HEK293T (cell line): ENCODE results near the gene CLECL1.
"Not testable (repeated sequence)": the region's sequence is repeated elsewhere in the genome, so short reads cannot be mapped to it uniquely, and the experiment has no call there.

Experiments used
- CTCF ChIA-PET: fragments of 350-600 bp; formaldehyde crosslinking; extraction: SDS; loops from one replicate; lab custom pipeline; 2021; ENCODE audit warnings: antibody characterized with exemption, inconsistent platforms; lab: Yijun Ruan, JAX
- POLR2A ChIA-PET: fragments of 350-600 bp; formaldehyde crosslinking; extraction: SDS; loops from one replicate; lab custom pipeline; 2020; ENCODE audit warnings: antibody characterized with exemption, inconsistent platforms; lab: Yijun Ruan, JAX
- DNase-seq: peaks from one replicate; pipeline ENCODE4 v3.0.0; 2012; ENCODE audit warnings: mixed read lengths; ENCODE audit errors: extremely low spot score
- ARNT ChIP-seq: fragments of 450-650 bp; IDR thresholded peaks from 2 replicates; pipeline ENCODE4 v1.6.1; 2017; ENCODE audit warnings: mild to moderate bottlenecking
- BHLHE40 ChIP-seq: fragments of 450-650 bp; IDR thresholded peaks from 2 replicates; pipeline ENCODE4 v1.6.1; 2016; ENCODE audit warnings: mild to moderate bottlenecking, moderate library complexity, borderline replicate concordance
- CTBP1 ChIP-seq: fragments of 450-650 bp; IDR thresholded peaks from 2 replicates; pipeline ENCODE4 v1.6.1; 2016; ENCODE audit warnings: borderline replicate concordance
- ELF4 ChIP-seq: fragments of 450-650 bp; IDR thresholded peaks from 2 replicates; pipeline ENCODE4 v1.6.1; 2017; ENCODE audit warnings: antibody characterized with exemption
- FOXA1 ChIP-seq: fragments of 450-650 bp; IDR thresholded peaks from 2 replicates; pipeline ENCODE4 v1.6.1; 2016; ENCODE audit warnings: mild to moderate bottlenecking
- FOXK2 ChIP-seq: fragments of 450-650 bp; IDR thresholded peaks from 2 replicates; pipeline ENCODE4 v1.6.1; 2016; ENCODE audit warnings: mild to moderate bottlenecking
- FOXM1 ChIP-seq: fragments of 450-650 bp; IDR thresholded peaks from 2 replicates; pipeline ENCODE4 v1.6.1; 2017; ENCODE audit warnings: mild to moderate bottlenecking, borderline replicate concordance
- HDGF ChIP-seq: fragments of 450-650 bp; IDR thresholded peaks from 2 replicates; pipeline ENCODE4 v1.6.1; 2017; ENCODE audit warnings: antibody characterized with exemption, borderline replicate concordance
- L3MBTL2 ChIP-seq: fragments of 450-650 bp; conservative IDR thresholded peaks from 2 replicates; pipeline ENCODE4 v1.6.1; 2016; ENCODE audit warnings: mild to moderate bottlenecking
- LEF1 ChIP-seq: fragments of 450-650 bp; IDR thresholded peaks from 2 replicates; pipeline ENCODE4 v1.6.1; 2017; ENCODE audit warnings: mild to moderate bottlenecking, borderline replicate concordance
- NFRKB ChIP-seq: fragments of 450-650 bp; IDR thresholded peaks from 2 replicates; pipeline ENCODE4 v1.6.1; 2016; ENCODE audit warnings: mild to moderate bottlenecking, moderate library complexity
- PKNOX1 ChIP-seq: fragments of 450-650 bp; IDR thresholded peaks from 2 replicates; pipeline ENCODE4 v1.6.1; 2016
- SP1 ChIP-seq: fragments of 450-650 bp; IDR thresholded peaks from 2 replicates; pipeline ENCODE4 v1.6.1; 2017
- SUZ12 ChIP-seq: fragments of 450-650 bp; IDR thresholded peaks from 2 replicates; pipeline ENCODE4 v1.6.1; 2016; ENCODE audit warnings: mild to moderate bottlenecking
- TARDBP ChIP-seq: fragments of 450-650 bp; IDR thresholded peaks from 2 replicates; pipeline ENCODE4 v1.6.1; 2016
- ZNF384 ChIP-seq: fragments of 450-650 bp; IDR thresholded peaks from 2 replicates; pipeline ENCODE4 v1.6.1; 2016

CLECL1 gene

GRCh38 chr12:9685915-9686314, 47.0 kb downstream of the CLECL1 start:
- no peak for DNase-seq
- no peak for TF ChIP-seq NFRKB
- no peak for TF ChIP-seq PKNOX1
- no peak for TF ChIP-seq ARNT
- TF ChIP-seq L3MBTL2 = no peak
- no peak for TF ChIP-seq SP1
- TF ChIP-seq BHLHE40 = no peak
- TF ChIP-seq LEF1 = no peak
- TF ChIP-seq SUZ12 = no peak
- no peak for TF ChIP-seq ELF4
- TF ChIP-seq TARDBP = no peak
- no peak for TF ChIP-seq FOXM1
- no peak for TF ChIP-seq FOXK2
- TF ChIP-seq CTBP1 = no peak
- TF ChIP-seq HDGF = no peak
- TF ChIP-seq ZNF384 = no peak
- no peak for TF ChIP-seq FOXA1
- ChIA-PET CTCF (no interaction called here), POLR2A (no interaction called here)

DNA sequence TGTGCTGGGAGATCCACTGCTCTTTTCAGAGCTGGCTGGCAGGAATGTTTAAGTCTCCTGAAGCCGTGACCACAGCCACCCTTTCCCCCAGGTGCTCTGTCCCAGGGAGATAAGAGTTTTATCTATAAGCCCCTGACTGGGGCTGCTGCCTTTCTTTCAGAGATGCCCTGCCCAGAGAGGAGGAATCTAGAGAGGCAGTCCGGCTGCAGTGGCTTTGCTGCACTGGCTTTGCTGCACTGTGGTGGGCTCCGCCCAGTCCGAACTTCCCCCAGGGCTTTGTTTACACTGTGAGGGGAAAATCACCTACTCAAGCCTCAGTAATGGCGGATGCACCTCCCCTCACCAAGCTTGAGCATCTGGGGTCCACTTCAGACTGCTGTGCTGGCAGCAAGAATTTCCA, 47.5 kb downstream of the CLECL1 start:
- CTCF ChIA-PET, DNase-seq, POLR2A ChIA-PET: not testable (repeated sequence)

GRCh38 chr12:9682949-9683348, 49.9 kb downstream of the CLECL1 start:
- DNase-seq, POLR2A ChIA-PET, CTCF ChIA-PET: not testable (repeated sequence)

GRCh38 chr12:9682508-9682907, 50.4 kb downstream of the CLECL1 start:
- POLR2A ChIA-PET = interaction anchor here (1.4 kb wide), 1 partner anchor 35 kb away, joined by 5 read pairs; no protein-coding TSS in a partner anchor
- DNase-seq, CTCF ChIA-PET: not testable (repeated sequence)

DNA sequence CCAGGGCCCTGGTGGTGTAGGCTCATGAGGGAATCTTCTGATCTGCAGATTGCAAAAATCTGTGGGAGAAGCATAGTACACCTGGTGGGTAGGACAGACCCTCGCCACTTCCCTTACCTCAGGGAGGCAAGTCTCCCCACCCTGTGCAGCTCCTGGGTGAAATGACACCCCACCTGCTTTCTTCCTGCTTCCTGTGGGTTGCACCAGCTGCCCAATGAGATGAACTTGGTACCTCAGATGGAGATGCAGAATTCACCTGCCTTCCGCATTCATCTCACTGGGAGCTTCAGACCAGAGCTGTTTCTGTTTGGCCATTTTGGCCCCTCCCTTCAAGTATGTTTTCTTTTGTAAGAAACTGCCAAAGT, 58.7 kb downstream of the CLECL1 start:
- POLR2A ChIA-PET = no interaction called here
- TF ChIP-seq PKNOX1 (no peak), ARNT (no peak), FOXK2 (no peak), NFRKB (no peak), FOXM1 (no peak), BHLHE40 (no peak), ELF4 (no peak), TARDBP (no peak), L3MBTL2 (no peak), ZNF384 (no peak), LEF1 (no peak), HDGF (no peak), FOXA1 (no peak), SUZ12 (no peak), CTBP1 (no peak), SP1 (no peak)
- no peak for DNase-seq
- CTCF ChIA-PET = no interaction called here

DNA sequence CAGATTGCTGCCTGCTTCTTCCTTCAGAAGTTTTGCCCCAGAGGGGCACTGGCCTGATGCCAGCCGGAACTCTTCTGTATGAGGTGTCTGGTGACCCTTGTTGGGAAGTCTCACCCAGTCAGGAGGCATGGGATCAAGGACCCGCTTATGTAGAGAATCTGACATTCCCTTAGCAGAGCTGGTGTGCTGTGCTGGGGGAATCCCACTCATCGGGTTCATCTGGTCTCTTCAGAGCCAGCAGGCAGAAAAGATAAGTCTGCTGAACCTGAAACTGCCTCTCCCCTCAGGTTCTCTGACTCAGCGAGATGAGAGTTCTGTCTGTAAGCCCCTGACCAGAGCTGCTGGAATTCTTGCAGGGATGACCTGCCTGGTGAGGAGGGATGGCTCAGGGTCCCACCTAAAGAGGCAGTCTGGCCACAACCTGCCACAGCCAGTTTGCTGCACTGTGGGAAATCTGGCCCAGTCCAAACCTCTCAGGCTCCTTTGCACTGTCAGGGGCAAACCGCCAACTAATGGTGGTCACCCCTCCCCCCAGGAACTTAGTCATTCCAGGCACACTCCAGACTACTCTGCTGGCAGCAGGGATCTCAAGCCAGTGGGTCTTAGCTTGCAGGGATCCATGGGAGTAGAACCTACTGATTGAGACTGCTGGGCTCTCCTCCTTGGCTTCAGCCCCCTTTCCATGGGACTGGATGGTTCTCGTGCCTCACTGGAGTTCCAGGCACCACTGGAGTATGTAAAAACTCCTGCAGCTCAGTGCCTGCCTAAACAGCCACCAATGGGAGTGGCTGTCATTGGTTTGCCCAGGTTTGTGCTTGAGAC, 59.3 kb downstream of the CLECL1 start:
- POLR2A ChIA-PET = interaction anchor here (0.9 kb wide), 1 partner anchor 25 kb away, joined by 3 read pairs; no protein-coding TSS in a partner anchor
- DNase-seq = no peak

More for the DNA sequence above, 59.3 kb downstream of the CLECL1 start:
- TF ChIP-seq NFRKB = no peak
- no peak for TF ChIP-seq LEF1
- TF ChIP-seq ARNT = no peak
- CTCF ChIA-PET = no interaction called here
